Endothelial cell of umbilical vein (primary cell): ENCODE results near the gene TAMM41. TPM values are rescaled to one million over a fixed set of nuclear protein-coding genes. Genes with fewer than 3 reads are reported as not detected.

Source experiments
- BruUV-seq: library from RNA; stranded (reverse); fragments of 400-500 nt; replicated peaks from 2 replicates; lab custom pipeline; 2021; lab: Mats Ljungman, UMichigan
- CTCF ChIA-PET: fragments of 300-600, 350-600 bp; sonication (Branson Sonifier 250); formaldehyde crosslinking; loops from one replicate; lab custom pipeline; 2021; ENCODE audit warnings: antibody characterized with exemption, inconsistent platforms; lab: Charles Lee
- POLR2A ChIA-PET: fragments of 300-600, 350-600 bp; sonication (Branson Sonifier 250); formaldehyde crosslinking; loops from one replicate; lab custom pipeline; 2021; ENCODE audit warnings: antibody characterized with exemption, inconsistent platforms; lab: Charles Lee
- DNase-seq: peaks from one replicate; pipeline ENCODE4 v3.0.0-alpha.2; 2011; ENCODE audit warnings: low read depth, low spot score
- FAIRE-seq: peaks from 2 replicates; lab custom pipeline; 2011; peaks lifted over from hg19 to GRCh38; lab: Jason Lieb, UNC
- H2AFZ ChIP-seq: 2 replicates; pipeline ENCODE4 v1.6.0; 2012; ENCODE audit warnings: low read depth, low read length, control low read depth, inconsistent platforms
- H3K27ac ChIP-seq: 2 replicates; pipeline ENCODE4 v1.5.1; 2011; ENCODE audit warnings: low read depth, mild to moderate bottlenecking, control low read depth, low read length, moderate library complexity; ENCODE audit not compliant: insufficient read depth
- H3K27me3 ChIP-seq, 2 experiments: 2 replicates each; pipeline versions ENCODE4 v1.6.0 to v1.6.1; 2011; ENCODE audit warnings: low read length in 2 of 2, mixed read lengths in 1 of 2; ENCODE audit not compliant: control insufficient read depth in 2 of 2, insufficient read depth in 2 of 2
- H3K36me3 ChIP-seq, 2 experiments: 2 replicates in 1 of 2; 3 replicates in 1 of 2; pipeline ENCODE4 v1.5.1; 2011; ENCODE audit warnings: low read length in 2 of 2, mild to moderate bottlenecking in 1 of 2, moderate library complexity in 1 of 2; ENCODE audit not compliant: control insufficient read depth in 2 of 2, insufficient read depth in 2 of 2; ENCODE audit errors: extremely low read depth in 1 of 2
- H3K4me1 ChIP-seq: 3 replicates; pipeline ENCODE4 v1.5.1; 2011; ENCODE audit warnings: mild to moderate bottlenecking, low read length; ENCODE audit not compliant: control insufficient read depth, insufficient read depth; ENCODE audit errors: extremely low read depth
- H3K4me2 ChIP-seq: 2 replicates; pipeline ENCODE4 v1.6.1; 2011; ENCODE audit warnings: low read length, control low read depth, mixed read lengths; ENCODE audit not compliant: insufficient read depth
- H3K4me3 ChIP-seq, 3 experiments: fragments of 200-600 bp in 1 of 3; sonication (generic), shearing (Covaris generic) in 1 of 3; replicated peaks in 1 of 3; 2 replicates each; pipeline ENCODE4 v1.5.1; 2011 to 2016; ENCODE audit warnings: control low read depth in 3 of 3, low read length in 3 of 3, mild to moderate bottlenecking in 2 of 3, inconsistent platforms in 1 of 3, low read depth in 1 of 3, moderate library complexity in 1 of 3; ENCODE audit not compliant: insufficient read depth in 1 of 3
- H3K79me2 ChIP-seq: 2 replicates; pipeline ENCODE4 v1.6.0; 2012; ENCODE audit warnings: low read length, inconsistent platforms; ENCODE audit not compliant: control insufficient read depth, insufficient read depth
- H3K9ac ChIP-seq: replicated peaks from 2 replicates; pipeline ENCODE3; 2011; ENCODE audit warnings: low read length, control low read depth; ENCODE audit not compliant: insufficient read depth; ENCODE audit errors: extremely low read depth
- H3K9me1 ChIP-seq: replicated peaks from 3 replicates; pipeline ENCODE4 v1.6.0; 2011; ENCODE audit warnings: mild to moderate bottlenecking, low read length; ENCODE audit not compliant: control insufficient read depth, insufficient read depth; ENCODE audit errors: extremely low read depth
- H3K9me3 ChIP-seq: replicated peaks from 2 replicates; pipeline ENCODE4 v1.5.1; 2012; ENCODE audit warnings: low read length, inconsistent platforms; ENCODE audit not compliant: control insufficient read depth, insufficient read depth
- H4K20me1 ChIP-seq: replicated peaks from 2 replicates; pipeline ENCODE3; 2011; ENCODE audit warnings: mild to moderate bottlenecking, low read length; ENCODE audit not compliant: control insufficient read depth, insufficient read depth; ENCODE audit errors: extremely low read depth
- CTCF ChIP-seq, 2 donors: IDR thresholded peaks; 1 replicate in 1 of 2; 2 replicates in 1 of 2; pipeline ENCODE4 v1.5.1; 2011; ENCODE audit warnings: low read length in 2 of 2, mild to moderate bottlenecking in 2 of 2, moderate library complexity in 2 of 2, control low read depth in 1 of 2, inconsistent platforms in 1 of 2, low read depth in 1 of 2; ENCODE audit not compliant: insufficient read depth in 1 of 2; ENCODE audit errors: extremely low read depth in 1 of 2
- EZH2 ChIP-seq: IDR thresholded peaks from 2 replicates; pipeline ENCODE4 v1.6.1; 2012; ENCODE audit warnings: borderline replicate concordance, low read depth, mild to moderate bottlenecking, moderate library complexity, low read length, inconsistent platforms; ENCODE audit not compliant: severe bottlenecking
- FOS ChIP-seq: IDR thresholded peaks from 2 replicates; pipeline ENCODE4 v1.6.1; 2011; ENCODE audit warnings: mild to moderate bottlenecking, low read length, moderate library complexity, borderline replicate concordance; ENCODE audit not compliant: insufficient read depth
- GATA2 ChIP-seq: IDR thresholded peaks from 2 replicates; pipeline ENCODE4 v1.7.0; 2011; ENCODE audit warnings: low read depth, mild to moderate bottlenecking, moderate library complexity, mixed read lengths, low read length; ENCODE audit not compliant: insufficient read length, insufficient read depth
- JUN ChIP-seq: IDR thresholded peaks from 2 replicates; pipeline ENCODE4 v1.6.1; 2011; ENCODE audit warnings: borderline replicate concordance, low read depth; ENCODE audit not compliant: insufficient read length, insufficient read depth
- MAX ChIP-seq: IDR thresholded peaks from 2 replicates; pipeline ENCODE4 v1.6.1; 2011; ENCODE audit not compliant: insufficient read depth, insufficient read length
- MYC ChIP-seq: IDR thresholded peaks from one replicate; pipeline ENCODE4 v1.6.1; 2011; ENCODE audit warnings: mild to moderate bottlenecking, low read depth, low read length
- POLR2A ChIP-seq: IDR thresholded peaks from 2 replicates; pipeline ENCODE4 v1.6.1; 2012; ENCODE audit warnings: low read depth, mild to moderate bottlenecking, control low read depth, low read length
- POLR2AphosphoS5 ChIP-seq: IDR thresholded peaks from 2 replicates; pipeline ENCODE4 v1.6.1; 2012; ENCODE audit warnings: low read depth, mild to moderate bottlenecking, control low read depth, low read length, moderate library complexity; ENCODE audit not compliant: insufficient read depth
- dilution Hi-C: fragments of 300-500 bp; cut with MboI; formaldehyde crosslinking; loops from one replicate; pipeline ENCODE4 v1.15.0; 2019; ENCODE audit warnings: low sequenced_read_pairs; ENCODE audit not compliant: extremely low pct_ligation_motif_present
- intact Hi-C: fragments of 100-400 bp; cut with micrococcal nuclease; formaldehyde crosslinking; loops from one replicate; pipeline ENCODE4 v1.10.0; 2022
- polyA plus RNA-seq, 4 experiments: library from polyadenylated mRNA; depleted of rRNA in 3 of 4; stranded (reverse) in 3 of 4; unstranded in 1 of 4; fragments of >200 nt; gene quantifications; 2 replicates each; pipeline versions ENCODE4 v1.2.1 to v1.2.3, GENCODE V29; 2011 to 2012; ENCODE audit warnings: missing spikeins in 1 of 4
- total RNA-seq: library from RNA; stranded (reverse); gene quantifications from 2 replicates; pipeline ENCODE4 v1.2.3, GENCODE V29; 2021

The TAMM41 gene
- total and polyA plus RNA-seq, 2 donors (not counting 3 experiments of a cell fraction or from before 2014, with no cell fraction given) = 12.6 to 29.7 TPM

GRCh38 chr3:11768604-11769003 lies 78.1 kb downstream of the TAMM41 start:
- Histone ChIP-seq H2AFZ (no peak overlapping the region), H3K27me3 (no peaks in the 10 kb centered on the region), H3K9me1 (no peaks in the 10 kb centered on the region), H4K20me1 (no peaks in the 10 kb centered on the region), H3K4me3 (no peak overlapping the region), H3K9ac (no peak overlapping the region), H3K4me1 (peaks cover 21% of the 10 kb centered on the region), H3K4me2 (no peak overlapping the region), H3K79me2 (no peaks in the 10 kb centered on the region), H3K36me3 (no peaks in the 10 kb centered on the region), H3K9me3 (no peaks in the 10 kb centered on the region), H3K27ac (no peak overlapping the region)
- dilution Hi-C loops (no loop called here), intact Hi-C loops (no loop called here)
- BruUV-seq = no TSS peak
- CTCF ChIA-PET = no interaction called here
- DNase-seq (no peak), FAIRE-seq (no peak)
- POLR2A ChIA-PET = no interaction called here
- no peak for TF ChIP-seq CTCF (IDR thresholded peaks at IDR 0.05; ENCODE audit: extremely low read depth in 1 of 2, insufficient read depth in 1 of 2, low read depth in 1 of 2, low read length in 2 of 2)
- TF ChIP-seq MYC = no peak
- TF ChIP-seq JUN = no peak
- TF ChIP-seq POLR2AphosphoS5 = no peak
- TF ChIP-seq GATA2 = no peak
- no peak for TF ChIP-seq FOS
- no peak for TF ChIP-seq EZH2
- no peak for TF ChIP-seq POLR2A
- no peak for TF ChIP-seq MAX
